Fibroblast of lung (primary cell): Measurements from ENCODE around the gene MTR.
"Not testable (repeated sequence)": the region's sequence is repeated elsewhere in the genome, so short reads cannot be mapped to it uniquely, and the experiment has no call there.

Experiments
- CTCF ChIP-seq, 2 donors: IDR thresholded peaks in 1 of 2; conservative IDR thresholded peaks in 1 of 2; 1 replicate in 1 of 2; 2 replicates in 1 of 2; pipeline ENCODE4 v1.5.1; 2011 to 2012; ENCODE audit warnings: low read length in 2 of 2, control low read depth in 1 of 2, inconsistent platforms in 1 of 2, low read depth in 1 of 2, mild to moderate bottlenecking in 1 of 2
- EZH2 ChIP-seq: IDR thresholded peaks from 2 replicates; pipeline ENCODE4 v1.5.1; 2012; ENCODE audit warnings: low read length, control low read depth, mild to moderate bottlenecking; ENCODE audit errors: missing control alignments

GRCh38 chr1:236911047-236911446, 116.0 kb downstream of the MTR start:
- TF ChIP-seq CTCF (conservative IDR thresholded peaks at IDR 0.05 in 1 of 2, IDR thresholded peaks at IDR 0.05 in 1 of 2; ENCODE audit: low read depth in 1 of 2, low read length in 2 of 2); EZH2: not testable (repeated sequence)
